Stimulated activated CD4-positive, alpha-beta T cell treated with anti-CD3 and anti-CD28 coated beads, Interleukin-1b, Interleukin-23, amount 100 ng/mL, for 24 hours (primary cell): Measurements from ENCODE around the gene SPATS2.

Experiments
- DNase-seq, 4 experiments: peaks; one replicate each; pipeline ENCODE4 v3.0.0-alpha.2; 2020; ENCODE audit warnings: low read depth in 4 of 4, low spot score in 1 of 4

The SPATS2 gene

GRCh38 chr12:49538510-49539403 is 171.5 kb downstream of the SPATS2 start, which contains the start of gene KCNH3:
TSS of gene KCNH3 (plus strand) at chr12:49539030. CDS start at chr12:49539417, 387 bp downstream.
- DNase-seq: peak; percentile 46 to 79 (median 64)

- DNase-seq: no peak
These were observed 172.4 kb downstream of the SPATS2 start for GRCh38 chr12:49539406-49540228.

GRCh38 chr12:49540229-49541139 is 173.2 kb downstream of the SPATS2 start:
- DNase-seq: no peak

DNA sequence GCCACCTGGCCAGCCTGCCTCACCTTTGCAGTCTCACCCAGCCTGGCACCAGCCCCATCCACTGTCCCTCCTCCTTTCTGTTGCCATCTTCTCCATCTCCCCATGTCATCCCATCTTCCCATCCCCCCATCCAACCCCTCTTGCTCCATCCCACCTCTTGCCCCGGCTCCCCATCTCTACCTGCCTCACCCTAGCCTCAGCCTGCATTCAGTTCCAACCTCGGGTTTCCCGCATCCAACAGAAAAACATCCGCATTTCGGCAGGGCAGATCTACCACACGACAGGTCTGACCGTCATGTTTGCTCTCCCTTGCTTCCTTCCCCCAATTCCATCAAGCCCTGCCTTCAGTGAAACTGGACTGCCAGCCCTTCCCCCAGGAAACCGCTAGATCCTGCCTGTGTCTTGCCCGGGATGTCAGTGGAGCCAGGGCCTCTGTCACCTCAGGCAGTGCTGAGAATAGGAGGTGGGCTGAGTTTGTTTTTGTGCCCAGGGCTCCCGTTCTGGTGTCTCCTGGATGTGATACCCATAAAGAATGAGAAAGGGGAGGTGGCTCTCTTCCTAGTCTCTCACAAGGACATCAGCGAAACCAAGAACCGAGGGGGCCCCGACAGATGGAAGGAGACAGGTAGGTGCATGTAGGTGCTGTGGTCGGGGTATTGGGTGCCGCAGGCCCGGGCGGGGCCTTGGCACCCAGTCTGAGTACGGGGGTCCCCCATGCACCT is 174.0 kb downstream of the SPATS2 start:
- DNase-seq: no peak

DNA sequence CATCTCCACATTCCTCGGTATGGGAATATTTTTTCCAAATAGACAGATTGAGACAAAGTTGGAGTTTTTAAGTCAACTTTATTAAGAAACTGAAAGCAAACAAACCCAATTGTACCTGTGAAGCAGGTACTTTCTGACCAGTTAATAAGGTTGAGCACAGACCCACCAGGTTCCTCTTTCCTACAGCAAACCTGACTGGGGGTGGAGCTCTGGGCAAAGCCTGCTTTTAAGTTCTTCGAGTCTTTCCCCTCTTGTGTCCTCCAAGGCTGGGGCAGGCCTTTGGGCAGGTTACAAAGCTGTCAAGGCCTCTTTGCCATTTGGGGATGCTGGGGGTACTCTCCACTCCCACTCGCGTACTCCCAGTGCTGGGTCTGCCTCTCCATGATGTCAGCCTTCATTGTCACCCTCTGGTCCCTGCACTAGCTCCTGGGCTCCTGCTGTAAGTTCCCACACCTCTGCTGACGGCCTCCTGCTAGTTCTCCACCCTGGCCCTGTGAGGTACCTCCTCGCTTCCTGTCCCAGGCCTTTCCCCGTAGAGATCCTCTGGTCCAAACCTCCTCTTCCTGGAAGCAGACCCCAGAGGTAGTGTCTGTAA is 174.7 kb downstream of the SPATS2 start:
- no peak for DNase-seq

- no peak for DNase-seq
These were observed 175.4 kb downstream of the SPATS2 start for GRCh38 chr12:49542592-49543160.

DNA sequence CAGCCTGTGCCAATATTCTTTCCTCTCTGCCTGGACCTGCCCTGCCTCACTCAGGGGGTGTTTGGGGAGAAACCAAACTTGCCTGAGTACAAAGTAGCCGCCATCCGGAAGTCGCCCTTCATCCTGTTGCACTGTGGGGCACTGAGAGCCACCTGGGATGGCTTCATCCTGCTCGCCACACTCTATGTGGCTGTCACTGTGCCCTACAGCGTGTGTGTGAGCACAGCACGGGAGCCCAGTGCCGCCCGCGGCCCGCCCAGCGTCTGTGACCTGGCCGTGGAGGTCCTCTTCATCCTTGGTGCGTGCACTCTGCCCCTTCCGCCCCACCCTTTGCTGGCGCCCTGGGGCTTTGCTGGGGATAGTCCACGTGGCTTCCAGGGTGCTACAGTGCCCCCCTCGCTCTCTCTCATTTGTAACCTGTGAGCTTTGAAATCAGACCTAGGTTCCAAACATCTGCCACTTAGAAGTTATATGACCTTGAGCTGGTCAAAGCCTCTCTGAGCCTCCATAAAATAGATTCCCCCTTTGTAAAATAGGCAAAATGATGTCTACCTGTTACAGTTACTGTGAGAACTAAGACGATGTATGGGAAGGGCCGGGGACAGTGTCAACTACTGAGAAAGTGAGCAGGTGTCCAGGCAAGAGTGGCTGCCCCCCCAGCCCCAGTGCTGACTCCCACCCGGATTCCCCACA is 176.1 kb downstream of the SPATS2 start:
- no peak for DNase-seq

GRCh38 chr12:49543914-49544815 is 176.9 kb downstream of the SPATS2 start:
- no peak for DNase-seq

DNA sequence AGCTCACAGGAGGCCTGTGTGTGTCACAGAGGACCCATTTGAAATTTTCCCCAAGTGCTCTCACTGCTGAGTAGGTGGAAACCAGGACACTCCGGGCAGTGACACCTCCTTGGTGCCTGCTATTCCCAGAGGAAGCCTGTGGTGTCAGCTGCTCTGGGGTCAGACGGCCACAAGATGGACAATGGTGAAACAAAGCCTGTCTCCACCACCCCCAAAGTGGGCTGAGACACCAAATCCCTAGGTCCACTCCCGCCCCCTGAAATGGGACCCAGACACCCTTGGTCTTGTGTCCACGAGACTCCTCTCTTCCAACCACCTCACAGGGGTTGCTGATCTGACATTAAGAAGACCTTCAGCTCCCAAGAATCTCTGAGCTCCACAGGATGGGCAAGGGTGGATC is 178.6 kb downstream of the SPATS2 start:
- DNase-seq: no peak

DNA sequence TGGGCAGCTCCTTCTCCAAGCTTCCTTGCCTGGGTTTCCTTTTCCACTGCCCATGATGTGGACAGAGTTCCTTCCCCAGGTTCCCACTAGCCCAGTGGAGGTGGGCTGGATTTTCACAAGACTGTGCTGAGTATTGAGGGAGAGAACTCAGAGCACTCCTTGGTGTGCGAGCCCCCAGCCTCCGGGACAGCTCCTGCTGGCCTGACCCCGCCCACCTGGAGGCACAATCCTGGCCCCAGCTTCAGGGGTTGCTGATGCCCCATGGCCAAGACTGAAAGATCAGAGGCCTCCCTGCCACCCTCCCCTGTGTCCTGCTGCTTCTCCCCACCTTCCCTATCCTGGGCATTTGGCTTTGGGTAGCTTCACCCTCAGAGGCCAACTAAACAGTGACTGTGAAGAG is 179.2 kb downstream of the SPATS2 start:
- DNase-seq: no peak

GRCh38 chr12:49547090-49547690 is 179.9 kb downstream of the SPATS2 start:
- DNase-seq: no peak

GRCh38 chr12:49548481-49548821 is 181.2 kb downstream of the SPATS2 start:
- no peak for DNase-seq

- DNase-seq: no peak
These were observed 181.8 kb downstream of the SPATS2 start for GRCh38 chr12:49548822-49549648.

DNA sequence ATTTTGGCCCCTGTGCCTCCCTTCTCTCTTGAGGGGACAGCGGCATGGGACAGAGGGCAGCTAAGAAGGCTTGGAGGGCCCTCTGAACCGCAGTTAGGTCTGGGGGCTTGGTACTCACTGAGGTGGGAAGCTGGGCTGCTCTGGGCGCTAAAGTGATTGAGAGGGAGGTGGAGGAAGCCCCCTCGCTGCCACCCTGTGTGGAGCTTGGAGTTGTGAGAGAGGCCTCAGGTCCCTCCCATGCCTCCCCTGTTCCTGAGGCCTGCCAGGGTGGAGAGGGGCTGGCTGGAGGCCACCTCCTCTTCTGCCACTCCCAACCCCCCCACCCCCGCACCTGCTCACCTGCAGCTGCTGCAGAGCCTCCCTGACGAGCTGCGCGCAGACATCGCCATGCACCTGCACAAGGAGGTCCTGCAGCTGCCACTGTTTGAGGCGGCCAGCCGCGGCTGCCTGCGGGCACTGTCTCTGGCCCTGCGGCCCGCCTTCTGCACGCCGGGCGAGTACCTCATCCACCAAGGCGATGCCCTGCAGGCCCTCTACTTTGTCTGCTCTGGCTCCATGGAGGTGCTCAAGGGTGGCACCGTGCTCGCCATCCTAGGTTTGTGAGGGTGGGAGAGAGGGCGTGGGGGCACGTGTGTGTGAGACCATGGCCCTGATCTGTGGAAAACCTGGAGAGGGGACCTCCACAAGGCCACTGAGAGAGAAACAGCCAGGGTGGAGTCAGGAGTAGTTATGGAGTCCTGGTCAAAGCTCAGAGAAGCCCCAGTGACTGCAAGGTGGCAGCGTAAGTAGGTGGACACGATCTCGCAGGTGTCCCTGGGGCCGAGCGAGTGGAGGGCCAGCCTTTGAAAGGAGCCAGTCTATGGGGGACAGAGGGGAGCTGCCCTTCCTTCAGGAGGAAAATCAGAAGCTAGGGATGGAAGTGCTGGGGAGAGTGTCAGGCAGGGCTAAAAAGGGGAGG is 182.8 kb downstream of the SPATS2 start:
- no peak for DNase-seq

DNA sequence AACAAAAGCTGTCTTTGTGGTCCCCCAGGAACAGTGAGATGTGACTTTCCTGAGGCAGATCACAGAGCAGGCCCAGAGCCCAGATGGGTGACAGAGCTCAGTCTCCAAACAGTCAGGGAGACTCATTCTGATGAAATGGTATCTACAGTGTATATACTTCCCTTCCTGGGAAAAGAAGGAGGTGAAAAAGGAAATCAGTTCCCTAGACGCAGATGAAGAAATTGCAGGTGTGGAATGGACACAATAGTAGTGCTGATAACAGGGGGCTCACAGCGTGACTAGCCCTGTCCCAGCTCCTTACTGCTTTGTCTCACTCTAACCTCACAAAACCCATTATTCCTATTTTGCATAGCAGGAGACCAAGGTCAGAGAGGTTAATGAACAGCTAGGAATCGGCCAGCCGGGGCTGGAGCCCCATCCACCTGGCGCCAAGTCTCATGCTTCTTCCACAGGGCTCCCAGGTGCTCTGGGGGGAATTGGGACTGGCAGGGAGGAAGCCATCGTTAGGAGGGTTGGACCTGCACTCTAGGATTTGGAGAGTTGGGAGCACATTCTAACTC is 183.5 kb downstream of the SPATS2 start:
- DNase-seq: no peak
